RWPE2 (cell line): ENCODE measurements around the gene ANO3.

Experiments used
- ATAC-seq: fragments of 200-7000 bp; cut with Tn5 transposase; 3 replicates; pipeline ENCODE4 v1.9.1; 2021; ENCODE audit warnings: low read depth
- DNase-seq: peaks from one replicate; pipeline ENCODE4 v3.0.0-alpha.2; 2020; ENCODE audit warnings: low spot score
- H3K27ac ChIP-seq: fragments of 450-650 bp; 2 replicates; pipeline ENCODE4 v1.5.1; 2017; ENCODE audit warnings: mild to moderate bottlenecking; ENCODE audit not compliant: poor library complexity, severe bottlenecking
- H3K27me3 ChIP-seq: fragments of 250-450 bp; sonication (Bioruptor Pico); 2 replicates; pipeline ENCODE4 v1.5.1; 2021; ENCODE audit warnings: mild to moderate bottlenecking, moderate library complexity; ENCODE audit not compliant: insufficient read depth, poor library complexity, severe bottlenecking
- H3K36me3 ChIP-seq: fragments of 250-450 bp; sonication (Bioruptor Pico); 2 replicates; pipeline ENCODE4 v1.5.1; 2020; ENCODE audit warnings: low read depth, mild to moderate bottlenecking, moderate library complexity
- H3K4me1 ChIP-seq: fragments of 250-450 bp; sonication (Bioruptor Pico); 2 replicates; pipeline ENCODE4 v1.5.1; 2021; ENCODE audit warnings: mild to moderate bottlenecking, moderate library complexity; ENCODE audit not compliant: insufficient read depth, poor library complexity, severe bottlenecking
- H3K4me3 ChIP-seq: fragments of 250-450 bp; sonication (Bioruptor Pico); 2 replicates; pipeline ENCODE4 v1.5.1; 2021; ENCODE audit warnings: mild to moderate bottlenecking, moderate library complexity; ENCODE audit not compliant: severe bottlenecking
- H3K9me3 ChIP-seq: fragments of 250-450 bp; sonication (Bioruptor Pico); 2 replicates; pipeline ENCODE4 v1.5.1; 2021; ENCODE audit warnings: mild to moderate bottlenecking, moderate library complexity; ENCODE audit not compliant: severe bottlenecking
- CTCF ChIP-seq: fragments of 450-650 bp; IDR thresholded peaks from one replicate; pipeline ENCODE4 v1.5.1; 2017; ENCODE audit warnings: mild to moderate bottlenecking, moderate library complexity; ENCODE audit not compliant: poor library complexity, severe bottlenecking

ANO3 gene

GRCh38 chr11:26377619-26378018, 45.7 kb downstream of the ANO3 start:
- H3K4me1 ChIP-seq, result no peaks in the 10 kb centered on the region
- no peaks in the 10 kb centered on the region for H3K9me3 ChIP-seq
- no peak for DNase-seq
- H3K27me3 ChIP-seq, result no peaks in the 10 kb centered on the region
- no peak overlapping the region for H3K4me3 ChIP-seq
- no peaks in the 10 kb centered on the region for H3K36me3 ChIP-seq
- no peak for TF ChIP-seq CTCF
- no peak for ATAC-seq
- H3K27ac ChIP-seq, result no peak overlapping the region

- Histone ChIP-seq H3K4me3 (no peak overlapping the region), H3K4me1 (no peaks in the 10 kb centered on the region), H3K9me3 (no peaks in the 10 kb centered on the region), H3K27ac (no peak overlapping the region), H3K36me3 (no peaks in the 10 kb centered on the region), H3K27me3 (peaks cover 2% of the 10 kb centered on the region)
- no peak for TF ChIP-seq CTCF
- ATAC-seq (no peak), DNase-seq (no peak)
Measured at GRCh38 chr11:26399336-26399735, 67.4 kb downstream of the ANO3 start.

- no peak overlapping the region for H3K4me3 ChIP-seq
- no peak overlapping the region for H3K27ac ChIP-seq
- H3K36me3 ChIP-seq, result no peaks in the 10 kb centered on the region
- no peak for ATAC-seq
- H3K27me3 ChIP-seq, result no peaks in the 10 kb centered on the region
- no peaks in the 10 kb centered on the region for H3K9me3 ChIP-seq
- no peaks in the 10 kb centered on the region for H3K4me1 ChIP-seq
- no peak for TF ChIP-seq CTCF
- DNase-seq, result no peak
Measured at GRCh38 chr11:26410706-26411366, 78.9 kb downstream of the ANO3 start.

- Histone ChIP-seq H3K4me3 (no peak overlapping the region), H3K27me3 (no peaks in the 10 kb centered on the region), H3K36me3 (no peaks in the 10 kb centered on the region), H3K4me1 (no peaks in the 10 kb centered on the region), H3K9me3 (no peaks in the 10 kb centered on the region), H3K27ac (no peak overlapping the region)
- TF ChIP-seq CTCF, result no peak
- ATAC-seq (no peak), DNase-seq (no peak)
Measured at GRCh38 chr11:26412955-26413354, 81.0 kb downstream of the ANO3 start.

GRCh38 chr11:26418386-26418912, 86.5 kb downstream of the ANO3 start:
- Histone ChIP-seq H3K27me3 (no peaks in the 10 kb centered on the region), H3K9me3 (no peaks in the 10 kb centered on the region), H3K36me3 (no peaks in the 10 kb centered on the region), H3K4me3 (no peak overlapping the region), H3K27ac (no peak overlapping the region), H3K4me1 (no peaks in the 10 kb centered on the region)
- no peak for TF ChIP-seq CTCF
- DNase-seq (no peak), ATAC-seq (no peak)
